ENCODE measurements around the gene PGBD5.

The PGBD5 gene

GRCh38 chr1:230371923-230372703 is 54.0 kb downstream of the PGBD5 start:
- no peak for DNase-seq

GRCh38 chr1:230370109-230370508 is 56.0 kb downstream of the PGBD5 start:
- no peak for DNase-seq

DNA sequence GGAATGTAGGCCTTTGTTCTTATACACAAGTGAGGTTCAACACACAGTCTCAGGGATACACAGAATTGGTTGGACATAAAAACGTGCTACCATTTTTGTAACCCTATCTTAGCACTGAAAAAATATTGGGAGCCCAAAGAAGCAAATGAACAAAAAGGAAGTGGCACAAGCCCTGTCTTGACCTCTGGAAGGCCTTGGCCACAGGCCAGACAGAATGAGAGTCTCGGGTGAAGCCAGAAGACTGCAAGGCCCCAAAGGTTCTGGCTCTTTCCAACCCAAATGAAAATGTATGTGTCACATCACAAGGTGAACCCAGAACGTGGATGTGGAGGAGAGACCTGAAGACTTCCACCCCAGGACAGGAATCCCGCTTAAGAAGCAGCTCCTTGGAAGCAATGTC is 57.3 kb downstream of the PGBD5 start:
- no peak for DNase-seq

DNA sequence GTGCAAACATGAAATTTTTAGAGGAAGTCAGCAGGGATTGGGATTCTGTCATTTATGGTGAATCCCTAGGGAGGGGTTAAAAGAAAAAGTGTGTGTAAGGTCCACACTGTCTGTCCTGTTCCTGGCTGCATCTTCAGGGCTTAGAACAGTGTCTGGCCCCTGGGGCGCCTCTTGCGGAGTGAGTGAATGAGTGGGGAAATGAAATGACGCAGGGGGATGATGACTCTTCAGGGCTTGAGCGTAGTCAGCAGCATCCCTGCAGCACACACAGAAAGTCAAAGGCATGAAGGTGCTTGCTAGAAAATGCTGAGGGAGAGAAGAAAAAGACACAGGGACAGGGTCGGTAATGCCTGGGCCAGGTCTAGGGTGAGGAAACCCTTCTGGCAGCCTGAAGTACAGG is 57.8 kb downstream of the PGBD5 start:
- DNase-seq: no peak

GRCh38 chr1:230366504-230366915 is 59.6 kb downstream of the PGBD5 start:
- DNase-seq: no peak

DNA sequence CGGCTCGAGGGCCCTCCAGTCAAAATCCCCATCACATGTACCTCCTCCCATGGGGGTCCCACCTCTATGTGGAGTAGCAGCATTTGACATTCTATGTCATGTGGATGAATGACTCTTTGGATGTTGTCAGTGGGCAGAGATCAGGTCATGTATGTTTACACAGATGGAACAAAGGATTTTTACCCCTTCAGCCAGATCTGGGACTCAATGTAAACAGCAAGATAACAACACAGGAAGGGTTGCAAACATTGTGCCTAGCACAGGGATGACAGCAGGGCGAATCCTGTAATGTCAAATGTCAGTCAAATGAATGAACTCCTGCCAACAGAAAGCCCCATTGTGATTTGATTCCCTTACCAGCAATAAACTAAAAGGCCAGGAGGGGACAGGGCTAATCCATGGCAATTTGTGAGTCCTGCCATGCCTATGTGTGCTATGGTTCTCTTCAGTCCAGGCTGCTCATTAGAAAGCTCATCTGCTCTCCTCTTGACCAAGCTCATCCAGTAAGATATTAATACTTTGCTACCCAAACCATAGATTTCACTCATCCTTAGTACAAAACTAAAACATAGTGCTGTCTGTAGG is 60.3 kb downstream of the PGBD5 start:
- DNase-seq: no peak

GRCh38 chr1:230362949-230363348 is 63.2 kb downstream of the PGBD5 start:
- DNase-seq: no peak

- DNase-seq: no peak
Measured at GRCh38 chr1:230361941-230362340, 64.2 kb downstream of the PGBD5 start.

GRCh38 chr1:230359992-230360668 is 66.0 kb downstream of the PGBD5 start:
- no peak for DNase-seq

- no peak for DNase-seq
Measured at GRCh38 chr1:230356869-230357794, 69.0 kb downstream of the PGBD5 start.

GRCh38 chr1:230356190-230356589 is 69.9 kb downstream of the PGBD5 start:
- no peak for DNase-seq

GRCh38 chr1:230355594-230355993 is 70.5 kb downstream of the PGBD5 start:
- no peak for DNase-seq

DNA sequence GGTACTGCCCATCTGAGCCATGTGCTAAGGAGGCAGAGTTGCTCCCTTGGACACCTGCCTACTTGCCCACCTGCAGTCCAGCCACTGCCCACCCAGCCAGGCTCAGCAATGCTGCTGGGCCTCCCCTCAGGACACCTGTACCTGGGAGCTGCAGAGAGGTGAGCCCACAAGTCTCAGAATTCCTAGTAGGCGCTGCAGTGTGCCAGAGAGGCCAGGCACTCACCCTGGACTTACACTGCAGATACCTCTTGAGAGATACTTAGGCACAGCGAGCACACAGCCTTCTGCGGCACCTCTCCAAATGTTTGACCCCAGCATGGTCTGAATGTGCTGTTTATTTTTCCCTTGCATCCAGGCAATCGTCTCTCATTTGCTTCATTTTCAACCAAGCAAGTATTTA is 71.0 kb downstream of the PGBD5 start:
- DNase-seq: no peak

DNA sequence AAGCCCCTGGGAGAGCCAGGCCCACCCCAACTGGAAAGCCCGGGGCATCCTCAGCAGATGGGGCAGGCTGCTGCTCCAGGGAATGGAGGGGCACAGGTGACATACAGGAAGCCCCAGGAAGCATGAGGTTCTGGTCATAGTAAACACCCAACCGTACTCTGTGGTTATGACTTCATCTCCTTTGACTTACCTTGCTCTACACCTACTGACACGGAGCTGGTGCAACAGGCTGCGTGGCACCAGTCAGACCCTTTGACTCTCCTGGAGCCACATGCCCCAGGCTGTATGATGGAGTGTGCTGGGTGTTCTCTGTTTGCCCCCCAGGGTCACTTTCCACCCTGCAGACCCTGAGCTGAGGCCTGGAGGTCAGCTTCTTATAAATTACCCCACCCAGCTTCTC is 72.1 kb downstream of the PGBD5 start:
- DNase-seq: no peak

GRCh38 chr1:230352537-230352936 is 73.6 kb downstream of the PGBD5 start:
- DNase-seq: no peak

DNA sequence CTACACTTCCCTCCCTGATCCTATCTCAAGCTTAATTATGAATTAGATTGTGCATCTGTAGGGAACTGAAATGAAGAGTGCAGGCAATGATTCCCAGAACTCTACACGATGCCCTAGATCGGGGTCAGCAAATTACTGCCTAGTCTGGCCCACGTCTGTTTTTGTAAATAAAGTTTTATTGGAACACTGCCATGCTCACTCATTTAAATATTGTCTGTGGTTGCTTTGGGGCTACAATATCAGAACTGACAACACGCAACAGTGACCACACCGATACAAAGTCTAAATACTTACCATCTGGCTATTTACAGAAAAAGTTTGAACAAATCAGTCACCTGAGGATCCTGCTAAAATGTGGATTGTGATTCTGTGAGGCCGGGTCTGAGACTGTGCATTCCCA is 74.1 kb downstream of the PGBD5 start:
- no peak for DNase-seq

- DNase-seq: no peak
Measured at GRCh38 chr1:230351514-230351913, 74.6 kb downstream of the PGBD5 start.

DNA sequence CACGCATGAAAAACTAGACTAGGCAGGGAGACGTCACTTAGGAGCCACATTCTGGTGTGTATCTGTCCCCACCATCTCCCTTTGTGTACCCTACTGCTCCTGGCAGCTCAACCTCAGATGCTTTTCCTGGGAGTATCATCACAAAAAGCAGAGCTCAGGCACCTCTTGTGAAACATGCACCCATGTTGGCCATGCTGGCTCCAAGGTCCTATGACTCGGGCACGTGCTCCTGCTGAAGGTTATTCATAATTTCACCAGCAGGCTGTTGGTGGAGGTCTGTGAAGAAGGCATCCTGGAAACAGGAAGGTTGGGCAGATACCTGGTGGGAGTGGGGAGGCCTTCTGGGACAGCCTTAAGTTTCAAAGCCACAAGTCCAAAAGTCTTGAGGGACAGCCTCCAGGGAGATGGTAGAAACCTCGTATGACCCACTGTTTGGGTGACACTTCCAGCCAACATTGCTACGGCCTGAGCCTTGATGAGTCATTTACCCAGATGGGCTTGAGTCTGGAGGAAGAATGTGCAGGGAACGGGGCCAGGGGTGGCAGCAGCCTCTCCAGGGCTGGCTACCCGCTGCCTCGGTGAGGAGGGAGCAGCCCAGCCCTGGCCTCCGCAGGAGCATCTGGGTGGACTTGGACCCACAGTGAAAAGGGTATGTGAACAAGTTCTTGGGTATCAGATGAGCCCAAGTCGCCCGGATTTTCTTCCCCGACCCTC is 75.8 kb downstream of the PGBD5 start:
- no peak for DNase-seq

DNA sequence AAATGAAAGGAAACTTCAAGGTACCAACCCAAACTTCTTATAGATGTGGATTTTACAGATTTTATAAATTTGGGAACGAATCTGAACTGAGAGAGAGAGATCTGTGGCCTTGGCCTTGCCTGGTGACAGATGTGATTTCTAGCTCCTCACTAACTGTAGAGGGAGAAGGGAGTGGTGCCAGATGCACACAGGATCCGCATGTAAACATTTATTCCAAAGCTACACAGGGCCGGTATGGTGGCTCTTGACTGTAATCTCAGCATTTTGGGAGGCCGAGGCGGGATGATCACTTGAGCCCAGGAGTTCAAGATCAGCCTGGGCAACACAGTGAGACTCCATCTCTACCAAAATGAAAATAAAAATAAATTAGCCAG is 77.1 kb downstream of the PGBD5 start:
- DNase-seq: no peak

DNA sequence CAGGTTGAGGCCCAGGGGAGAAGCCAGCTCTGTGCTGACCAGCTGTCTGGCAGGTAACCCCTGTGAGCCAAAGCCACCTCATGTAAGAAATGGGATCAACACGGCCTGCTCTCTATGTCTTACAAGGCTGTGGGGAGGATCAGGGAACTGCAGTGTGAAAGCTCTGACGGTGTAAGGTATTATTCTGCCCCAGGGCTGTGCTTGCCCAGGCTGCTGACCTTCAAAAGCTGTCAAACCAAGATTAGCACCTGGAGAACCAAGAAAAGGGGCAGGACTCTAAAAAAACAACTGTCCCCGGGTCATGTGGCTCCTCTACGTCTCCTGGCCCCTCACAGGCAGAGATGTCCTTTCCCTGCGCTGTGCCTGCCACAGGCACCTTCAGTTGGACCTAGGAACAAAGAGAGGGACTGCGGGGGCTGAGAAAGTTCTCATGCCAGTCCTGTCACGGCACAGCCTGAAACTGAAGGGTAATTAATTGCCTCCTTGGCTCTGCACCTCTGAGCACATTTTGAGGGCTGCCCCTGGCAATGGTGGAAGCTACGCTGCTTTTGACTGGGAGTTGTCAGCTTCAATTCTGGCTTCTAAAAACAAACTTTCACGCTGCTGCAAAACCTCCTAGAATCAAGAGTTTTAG is 77.6 kb downstream of the PGBD5 start:
- DNase-seq: no peak

DNA sequence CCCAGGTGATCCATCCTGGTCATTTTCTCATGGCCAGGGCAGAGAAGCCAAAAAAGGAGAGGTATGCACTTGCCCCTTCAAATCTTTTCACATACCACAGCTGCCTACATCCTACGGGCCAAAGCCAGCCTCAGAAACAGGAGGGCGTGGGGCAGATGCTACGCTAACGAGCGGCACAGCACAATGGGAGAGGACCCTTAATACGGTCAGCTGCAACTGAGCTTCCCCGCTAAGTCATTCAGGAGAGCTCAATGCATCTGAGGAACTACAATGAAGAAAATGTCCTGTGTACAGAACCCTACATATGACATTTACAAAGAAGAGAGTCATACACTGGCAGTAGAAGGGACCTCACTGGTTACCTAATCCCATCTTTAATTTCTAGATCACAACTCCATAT is 78.2 kb downstream of the PGBD5 start:
- no peak for DNase-seq

All from NCI-H510A (cell line).